Measurements from ENCODE around the gene SHROOM3. TPM values are rescaled to one million over a fixed set of nuclear protein-coding genes. Genes with fewer than 3 reads are reported as not detected.

Gene SHROOM3
- total and polyA plus RNA-seq, 2 donors: 11.7 to 16.6 TPM

GRCh38 chr4:76457885-76458284, 22.9 kb downstream of the SHROOM3 start:
- H3K4me1 ChIP-seq (ENCODE audit: insufficient read depth): no peaks in the 10 kb centered on the region
- DNase-seq (ENCODE audit: extremely low spot score): no peak
- WGBS: 90% methylated on average over 7 of the region's 7 CpGs
- no peak overlapping the region for H3K4me3 ChIP-seq (ENCODE audit: low read depth, low read length)
- H3K27ac ChIP-seq (ENCODE audit: low read depth): no peak overlapping the region
- H3K36me3 ChIP-seq (ENCODE audit: insufficient read depth): no peaks in the 10 kb centered on the region

- Histone ChIP-seq H3K36me3 (ENCODE audit: insufficient read depth) (no peaks in the 10 kb centered on the region), H3K4me3 (ENCODE audit: low read depth, low read length) (no peak overlapping the region), H3K4me1 (ENCODE audit: insufficient read depth) (no peaks in the 10 kb centered on the region), H3K27ac (ENCODE audit: low read depth) (no peak overlapping the region)
- no peak for DNase-seq (ENCODE audit: extremely low spot score)
- 94% methylated on average over 2 of the region's 2 CpGs for WGBS
These were observed 23.3 kb downstream of the SHROOM3 start for GRCh38 chr4:76458297-76458696.

- Histone ChIP-seq H3K4me3 (ENCODE audit: low read depth, low read length) (no peak overlapping the region), H3K36me3 (ENCODE audit: insufficient read depth) (no peaks in the 10 kb centered on the region), H3K27ac (ENCODE audit: low read depth) (no peak overlapping the region), H3K4me1 (ENCODE audit: insufficient read depth) (no peaks in the 10 kb centered on the region)
- 68% methylated on average over 3 of the region's 3 CpGs for WGBS
- no peak for DNase-seq (ENCODE audit: extremely low spot score)
These were observed 23.8 kb downstream of the SHROOM3 start for GRCh38 chr4:76458825-76459224.

- Histone ChIP-seq H3K27ac (ENCODE audit: low read depth) (no peak overlapping the region), H3K4me3 (ENCODE audit: low read depth, low read length) (no peak overlapping the region), H3K4me1 (ENCODE audit: insufficient read depth) (no peaks in the 10 kb centered on the region), H3K36me3 (ENCODE audit: insufficient read depth) (no peaks in the 10 kb centered on the region)
- 41% methylated on average over 11 of the region's 11 CpGs for WGBS
- DNase-seq (ENCODE audit: extremely low spot score): no peak
These were observed 24.3 kb downstream of the SHROOM3 start for GRCh38 chr4:76459291-76459723.

- Histone ChIP-seq H3K4me1 (ENCODE audit: insufficient read depth) (no peaks in the 10 kb centered on the region), H3K4me3 (ENCODE audit: low read depth, low read length) (no peak overlapping the region), H3K27ac (ENCODE audit: low read depth) (no peak overlapping the region), H3K36me3 (ENCODE audit: insufficient read depth) (no peaks in the 10 kb centered on the region)
- DNase-seq (ENCODE audit: extremely low spot score): no peak
- 97% methylated on average over 2 of the region's 2 CpGs for WGBS
These were observed 28.5 kb downstream of the SHROOM3 start for GRCh38 chr4:76463568-76463967.

GRCh38 chr4:76470064-76470463, 35.0 kb downstream of the SHROOM3 start:
- Histone ChIP-seq H3K4me1 (ENCODE audit: insufficient read depth) (no peaks in the 10 kb centered on the region), H3K36me3 (ENCODE audit: insufficient read depth) (no peaks in the 10 kb centered on the region), H3K27ac (ENCODE audit: low read depth) (no peak overlapping the region), H3K4me3 (ENCODE audit: low read depth, low read length) (no peak overlapping the region)
- no peak for DNase-seq (ENCODE audit: extremely low spot score)

GRCh38 chr4:76470532-76470931, 35.5 kb downstream of the SHROOM3 start:
- H3K4me1 ChIP-seq (ENCODE audit: insufficient read depth): no peaks in the 10 kb centered on the region
- H3K4me3 ChIP-seq (ENCODE audit: low read depth, low read length): no peak overlapping the region
- DNase-seq (ENCODE audit: extremely low spot score): no peak
- no peak overlapping the region for H3K27ac ChIP-seq (ENCODE audit: low read depth)
- no peaks in the 10 kb centered on the region for H3K36me3 ChIP-seq (ENCODE audit: insufficient read depth)
- WGBS: 77% methylated on average over 1 of the region's 1 CpG

- Histone ChIP-seq H3K27ac (ENCODE audit: low read depth) (no peak overlapping the region), H3K4me3 (ENCODE audit: low read depth, low read length) (no peak overlapping the region), H3K4me1 (ENCODE audit: insufficient read depth) (no peaks in the 10 kb centered on the region), H3K36me3 (ENCODE audit: insufficient read depth) (no peaks in the 10 kb centered on the region)
- no peak for DNase-seq (ENCODE audit: extremely low spot score)
- 73% methylated on average over 1 of the region's 1 CpG for WGBS
These were observed 41.5 kb downstream of the SHROOM3 start for GRCh38 chr4:76476571-76476970.

GRCh38 chr4:76484654-76485053, 49.6 kb downstream of the SHROOM3 start:
- Histone ChIP-seq H3K36me3 (ENCODE audit: insufficient read depth) (no peaks in the 10 kb centered on the region), H3K27ac (ENCODE audit: low read depth) (no peak overlapping the region), H3K4me3 (ENCODE audit: low read depth, low read length) (no peak overlapping the region), H3K4me1 (ENCODE audit: insufficient read depth) (no peaks in the 10 kb centered on the region)
- WGBS: 69% methylated on average over 3 of the region's 3 CpGs
- DNase-seq (ENCODE audit: extremely low spot score): no peak

GRCh38 chr4:76485450-76485849, 50.4 kb downstream of the SHROOM3 start:
- Histone ChIP-seq H3K4me1 (ENCODE audit: insufficient read depth) (no peaks in the 10 kb centered on the region), H3K36me3 (ENCODE audit: insufficient read depth) (no peaks in the 10 kb centered on the region), H3K27ac (ENCODE audit: low read depth) (no peak overlapping the region), H3K4me3 (ENCODE audit: low read depth, low read length) (no peak overlapping the region)
- 47% methylated on average over 3 of the region's 3 CpGs for WGBS
- DNase-seq (ENCODE audit: extremely low spot score): no peak

GRCh38 chr4:76486588-76487276, 51.7 kb downstream of the SHROOM3 start:
- Histone ChIP-seq H3K4me3 (ENCODE audit: low read depth, low read length) (no peak overlapping the region), H3K4me1 (ENCODE audit: insufficient read depth) (no peaks in the 10 kb centered on the region), H3K36me3 (ENCODE audit: insufficient read depth) (no peaks in the 10 kb centered on the region), H3K27ac (ENCODE audit: low read depth) (no peak overlapping the region)
- no peak for DNase-seq (ENCODE audit: extremely low spot score)
- WGBS: 79% methylated on average over 3 of the region's 3 CpGs

- Histone ChIP-seq H3K27ac (ENCODE audit: low read depth) (no peak overlapping the region), H3K4me1 (ENCODE audit: insufficient read depth) (no peaks in the 10 kb centered on the region), H3K4me3 (ENCODE audit: low read depth, low read length) (no peak overlapping the region), H3K36me3 (ENCODE audit: insufficient read depth) (no peaks in the 10 kb centered on the region)
- no peak for DNase-seq (ENCODE audit: extremely low spot score)
- WGBS: 38% methylated on average over 1 of the region's 1 CpG
These were observed 52.6 kb downstream of the SHROOM3 start for GRCh38 chr4:76487621-76488020.

- no peaks in the 10 kb centered on the region for H3K4me1 ChIP-seq (ENCODE audit: insufficient read depth)
- WGBS: 84% methylated on average over 1 of the region's 1 CpG
- H3K27ac ChIP-seq (ENCODE audit: low read depth): no peak overlapping the region
- H3K4me3 ChIP-seq (ENCODE audit: low read depth, low read length): no peak overlapping the region
- no peaks in the 10 kb centered on the region for H3K36me3 ChIP-seq (ENCODE audit: insufficient read depth)
- no peak for DNase-seq (ENCODE audit: extremely low spot score)
These were observed 53.4 kb downstream of the SHROOM3 start for GRCh38 chr4:76488455-76488854.

GRCh38 chr4:76488888-76489685, 54.1 kb downstream of the SHROOM3 start:
- H3K4me3 ChIP-seq (ENCODE audit: low read depth, low read length): no peak overlapping the region
- DNase-seq (ENCODE audit: extremely low spot score): no peak
- no peak overlapping the region for H3K27ac ChIP-seq (ENCODE audit: low read depth)
- no peaks in the 10 kb centered on the region for H3K36me3 ChIP-seq (ENCODE audit: insufficient read depth)
- no peaks in the 10 kb centered on the region for H3K4me1 ChIP-seq (ENCODE audit: insufficient read depth)
- 41% methylated on average over 4 of the region's 4 CpGs for WGBS
